Psoas muscle (tissue), 8 donors: Measurements from ENCODE around the gene RNU1-3. TPM values are rescaled to one million over a fixed set of nuclear protein-coding genes. Genes with fewer than 3 reads are reported as not detected.
A peak's percentile ranks its signal among the peaks of the same experiment; 100 is the strongest.
"Not testable (repeated sequence)": the region's sequence is repeated elsewhere in the genome, so short reads cannot be mapped to it uniquely, and the experiment has no call there.

Source experiments
- ATAC-seq, 4 donors: fragments of 200-7000 bp; cut with Tn5 transposase; one replicate each; pipeline ENCODE4 v1.9.1; 2020; ENCODE audit warnings: moderate library complexity in 3 of 4, mild to moderate bottlenecking in 2 of 4
- DNase-seq, 2 donors: peaks; one replicate each; pipeline ENCODE4 v3.0.0-alpha.2; 2020
- H3K27ac ChIP-seq: fragments of 200-600 bp; one replicate; pipeline ENCODE4 v1.8.0; 2022
- H3K27me3 ChIP-seq, 3 donors: fragments of 200-600 bp in 1 of 3; one replicate each; pipeline versions ENCODE4 v1.6.1 to v1.8.0; 2013 to 2022; ENCODE audit warnings: low read length in 2 of 3, mild to moderate bottlenecking in 2 of 3, moderate library complexity in 1 of 3; ENCODE audit not compliant: insufficient read depth in 3 of 3
- H3K36me3 ChIP-seq, 2 donors: fragments of 200-600 bp in 1 of 2; one replicate each; pipeline versions ENCODE4 v1.6.1 to v1.8.0; 2013 to 2022; ENCODE audit warnings: low read depth in 1 of 2, mild to moderate bottlenecking in 1 of 2, moderate library complexity in 1 of 2; ENCODE audit not compliant: insufficient read depth in 1 of 2
- H3K4me1 ChIP-seq: fragments of 200-600 bp; one replicate; pipeline ENCODE4 v1.8.0; 2022
- H3K4me3 ChIP-seq: fragments of 200-600 bp; one replicate; pipeline ENCODE4 v1.8.0; 2022; ENCODE audit warnings: mild to moderate bottlenecking
- H3K9me3 ChIP-seq: fragments of 200-600 bp; one replicate; pipeline ENCODE4 v1.8.0; 2022
- WGBS, 3 donors: extraction: QIAGEN DNeasy Blood & Tissue Kit; methylation state at CpG; one replicate each; pipeline versions ENCODE4 v1.1.6 to v1.1.7; 2013; 5-methylcytosine and 5-hydroxymethylcytosine counted together
- intact Hi-C, 2 donors: fragments of 100-400 bp; cut with DNase I; formaldehyde crosslinking; loops; one replicate each; pipeline versions ENCODE4 v1.11.0 to v1.14.2; 2022
- polyA plus RNA-seq, 3 donors: library from polyadenylated mRNA; stranded (reverse); fragments of 200-250 nt; gene quantifications; one replicate each; pipeline ENCODE4 v1.2.3, GENCODE V29; 2013
- total RNA-seq, 4 donors: library from RNA; stranded (reverse); fragmentation: NEBNext Ultra II Directional in 2 of 4; extraction: Animal tissue kit (Norgen Biotek cat#: 25700) in 2 of 4; gene quantifications; one replicate each; pipeline versions ENCODE4 v1.2.1 to v1.2.4, GENCODE V29; 2021 to 2023
- donor health status: healthy with polysubstance abuse.
- donor health status: DM: no; HTN: no; CAD: no; lungs with moderate emphysema.
- donor health status: Bipolar disorder and iron deficiency.
- donor health status: healthy.
- donor health status: DM: yes; HTN: yes; CAD: no.
- donor health status: DM: no; HTN: no; CAD: no.
- donor health status: DM: no; HTN: no; CAD: no.
- donor health status: DM: yes; HTN: yes; CAD: no.

Gene RNU1-3
- total and polyA plus RNA-seq, 7 donors, result 1,264 to 5,208 (median 3,151) TPM; not detected in 3

GRCh38 chr1:16696507-16697150 is 29.9 kb upstream of the RNU1-3 start:
- peak in 1 of 2 donors; percentile 41 for DNase-seq

GRCh38 chr1:16694308-16694702 is 27.6 kb upstream of the RNU1-3 start:
- intact Hi-C loops, H3K27ac ChIP-seq, H3K4me1 ChIP-seq, DNase-seq, H3K9me3 ChIP-seq, H3K36me3 ChIP-seq, H3K27me3 ChIP-seq, H3K4me3 ChIP-seq: not testable (repeated sequence)
- no CpG with 5 or more reads among the region's 16 CpGs for WGBS, 3 donors
- ATAC-seq, result peak in 2 of 4 donors; percentile 13 to 20

More at GRCh38 chr1:16696507-16697150, 29.9 kb upstream of the RNU1-3 start:
- H3K36me3 ChIP-seq, H3K9me3 ChIP-seq, intact Hi-C loops, H3K27me3 ChIP-seq, H3K4me1 ChIP-seq, ATAC-seq, H3K4me3 ChIP-seq, H3K27ac ChIP-seq: not testable (repeated sequence)
- whole genome bisulfite sequencing, 3 donors, result 12 to 27% (median 13%) methylated on average over 12 to 27 of the region's 33 CpGs

- ATAC-seq, result peak; percentile 26 to 73 (median 57)
- not testable (repeated sequence) for H3K27ac ChIP-seq
- 0 to 2% (median 1%) methylated on average over 9 to 40 of the region's 96 CpGs for WGBS, 3 donors
These were observed 26.9 kb upstream of the RNU1-3 start for GRCh38 chr1:16693449-16694307.

GRCh38 chr1:16692717-16693448 is 26.1 kb upstream of the RNU1-3 start:
- H3K4me1 ChIP-seq, H3K36me3 ChIP-seq, DNase-seq, H3K9me3 ChIP-seq, H3K4me3 ChIP-seq, H3K27me3 ChIP-seq, H3K27ac ChIP-seq, intact Hi-C loops: not testable (repeated sequence)
- 1 to 2% methylated on average over 13 to 18 of the region's 79 CpGs; no CpG with 5 or more reads in 1 of the 3 donors for WGBS, 3 donors
- peak; percentile 36 to 54 (median 38) for ATAC-seq

More at GRCh38 chr1:16693449-16694307, 26.9 kb upstream of the RNU1-3 start:
- intact Hi-C loops, H3K9me3 ChIP-seq, H3K27me3 ChIP-seq, H3K4me3 ChIP-seq, H3K4me1 ChIP-seq, H3K36me3 ChIP-seq: not testable (repeated sequence)
- DNase-seq, result peak in 1 of 2 donors; percentile 43

GRCh38 chr1:16692283-16692682 is 25.5 kb upstream of the RNU1-3 start:
- 7 to 13% methylated on average over 7 to 14 of the region's 39 CpGs; no CpG with 5 or more reads in 1 of the 3 donors for WGBS, 3 donors
- H3K27ac ChIP-seq, H3K4me3 ChIP-seq, H3K4me1 ChIP-seq, intact Hi-C loops, DNase-seq, H3K27me3 ChIP-seq, H3K36me3 ChIP-seq, H3K9me3 ChIP-seq, ATAC-seq: not testable (repeated sequence)

GRCh38 chr1:16690971-16691682 is 24.4 kb upstream of the RNU1-3 start:
- WGBS, 3 donors, result 87 to 91% methylated on average over 4 of the region's 13 CpGs; no CpG with 5 or more reads in 1 of the 3 donors
- not testable (repeated sequence) for DNase-seq

GRCh38 chr1:16687132-16687800 is 20.5 kb upstream of the RNU1-3 start:
- intact Hi-C loops, ATAC-seq, H3K36me3 ChIP-seq, H3K27me3 ChIP-seq, H3K9me3 ChIP-seq, H3K4me3 ChIP-seq, H3K27ac ChIP-seq, DNase-seq, H3K4me1 ChIP-seq: not testable (repeated sequence)
- 72 to 82% (median 77%) methylated on average over 13 of the region's 13 CpGs for WGBS, 3 donors

More at GRCh38 chr1:16690971-16691682, 24.4 kb upstream of the RNU1-3 start:
- H3K4me3 ChIP-seq, H3K27me3 ChIP-seq, H3K36me3 ChIP-seq, H3K9me3 ChIP-seq, intact Hi-C loops, H3K4me1 ChIP-seq, H3K27ac ChIP-seq: not testable (repeated sequence)
- peak in 1 of 4 donors; percentile 13 for ATAC-seq

- H3K27me3 ChIP-seq, H3K36me3 ChIP-seq, H3K4me3 ChIP-seq, H3K9me3 ChIP-seq, DNase-seq, H3K4me1 ChIP-seq, intact Hi-C loops, H3K27ac ChIP-seq: not testable (repeated sequence)
- WGBS, 3 donors, result 36 to 38% (median 37%) methylated on average over 29 to 31 of the region's 37 CpGs
- peak in 2 of 4 donors; percentile 30 to 51 for ATAC-seq
These were observed 19.0 kb upstream of the RNU1-3 start for GRCh38 chr1:16685445-16686371.
